HG03432 (cell line): ENCODE measurements around the gene SLIT1.

Experiments used
- ATAC-seq: cut with Tn5 transposase; IDR thresholded peaks from one replicate; pipeline ENCODE4 v1.9.1; 2021; ENCODE audit warnings: mild to moderate bottlenecking, moderate library complexity; ENCODE audit not compliant: unreplicated experiment

SLIT1 gene

GRCh38 chr10:97066877-97067555, 118.7 kb downstream of the SLIT1 start:
- ATAC-seq = no peak

- no peak for ATAC-seq
Measured at GRCh38 chr10:97065686-97066660, 119.8 kb downstream of the SLIT1 start.

DNA sequence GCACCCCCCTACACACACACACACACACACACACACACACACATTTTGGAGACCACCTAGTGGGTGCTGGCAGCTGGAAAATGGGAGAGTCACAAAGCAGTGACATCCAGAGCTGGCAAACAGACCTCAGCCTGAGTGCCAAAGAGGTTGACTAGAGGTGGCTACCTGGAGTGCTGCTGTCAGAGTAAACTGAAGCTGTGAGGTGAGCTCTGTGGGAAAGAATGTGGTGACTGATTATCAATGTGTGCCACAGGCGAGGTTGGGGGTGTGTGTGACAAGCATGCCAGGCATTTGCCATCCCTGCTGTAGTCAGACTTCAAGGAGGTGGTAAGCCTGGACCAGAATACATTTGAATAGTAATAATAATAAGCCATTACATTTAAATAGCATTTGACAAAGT, 120.6 kb downstream of the SLIT1 start:
- no peak for ATAC-seq

DNA sequence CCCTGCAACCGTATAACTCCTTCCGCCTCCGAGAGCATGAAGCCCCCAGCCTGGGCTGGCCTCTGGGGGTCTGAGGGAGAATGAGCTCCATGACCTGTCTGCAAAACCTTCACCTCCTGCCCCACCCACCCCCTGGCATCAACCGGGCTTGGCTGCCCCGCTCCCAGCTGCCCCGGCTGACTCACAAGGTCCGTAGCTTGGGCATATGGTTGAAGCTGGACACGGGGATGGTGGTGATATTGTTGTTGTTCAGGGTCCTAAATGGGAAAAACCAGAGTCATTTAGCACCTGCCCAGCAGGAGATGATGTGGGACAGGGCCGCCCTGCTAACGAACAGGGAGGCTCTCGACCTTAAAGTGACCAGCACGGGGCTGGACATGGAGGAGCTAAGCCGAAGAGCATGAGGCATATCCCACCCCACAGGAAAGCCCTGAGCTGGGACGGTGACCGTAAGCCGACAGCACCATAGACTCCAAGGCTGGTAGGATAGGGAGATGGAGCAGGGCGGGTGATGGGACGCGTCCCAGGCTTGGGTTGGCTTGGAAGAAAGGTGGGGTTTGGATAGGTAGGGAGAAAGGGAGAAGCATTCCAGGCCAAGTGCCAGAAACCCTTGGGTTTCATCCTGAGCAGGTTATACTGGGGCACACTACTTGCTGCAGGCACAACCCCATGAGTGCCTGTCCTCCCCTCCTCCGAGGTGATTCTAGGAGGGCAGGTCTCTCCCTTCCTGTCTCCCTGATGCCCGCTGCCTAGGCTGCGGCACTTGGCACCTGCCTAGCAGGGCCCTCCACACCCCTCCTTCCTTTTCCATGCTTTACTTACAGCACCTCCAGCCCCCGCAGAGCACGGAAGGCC, 121.5 kb downstream of the SLIT1 start:
- ATAC-seq = no peak

DNA sequence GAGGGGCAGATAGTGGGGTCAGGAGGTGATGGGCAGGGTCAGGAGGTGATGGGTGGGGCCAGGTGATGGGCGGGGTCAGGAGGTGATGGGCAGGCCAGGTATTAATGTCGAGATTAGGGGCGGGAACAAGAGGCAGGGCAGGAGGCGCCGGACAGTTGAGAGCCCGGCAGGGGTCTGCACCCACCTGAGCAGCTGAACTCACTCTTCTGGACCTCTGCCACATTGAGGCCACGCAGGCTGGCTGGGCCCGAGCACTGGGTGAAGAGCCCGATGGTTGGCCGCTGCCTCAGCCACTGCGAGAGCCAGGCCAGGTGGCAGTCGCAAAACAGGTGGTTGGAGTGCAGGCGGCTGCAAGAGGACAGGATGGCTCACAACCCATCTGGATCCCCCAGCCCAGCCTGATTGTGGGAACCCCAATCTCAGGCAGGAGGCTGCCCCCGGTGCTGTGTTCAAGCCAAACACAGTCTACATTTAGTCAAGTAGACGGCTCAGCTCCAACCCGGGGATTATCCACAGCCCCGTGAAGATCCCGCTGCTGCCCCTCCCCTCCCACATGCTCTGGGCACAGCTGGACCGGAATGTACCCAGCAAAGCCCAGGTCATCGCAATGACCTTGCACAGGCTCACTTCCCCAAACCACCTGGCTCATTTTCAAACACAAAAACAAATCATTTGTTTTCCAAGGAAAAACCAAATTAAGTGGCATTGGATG, 122.3 kb downstream of the SLIT1 start:
- ATAC-seq = no peak

GRCh38 chr10:97062456-97062855, 123.3 kb downstream of the SLIT1 start:
- no peak for ATAC-seq

DNA sequence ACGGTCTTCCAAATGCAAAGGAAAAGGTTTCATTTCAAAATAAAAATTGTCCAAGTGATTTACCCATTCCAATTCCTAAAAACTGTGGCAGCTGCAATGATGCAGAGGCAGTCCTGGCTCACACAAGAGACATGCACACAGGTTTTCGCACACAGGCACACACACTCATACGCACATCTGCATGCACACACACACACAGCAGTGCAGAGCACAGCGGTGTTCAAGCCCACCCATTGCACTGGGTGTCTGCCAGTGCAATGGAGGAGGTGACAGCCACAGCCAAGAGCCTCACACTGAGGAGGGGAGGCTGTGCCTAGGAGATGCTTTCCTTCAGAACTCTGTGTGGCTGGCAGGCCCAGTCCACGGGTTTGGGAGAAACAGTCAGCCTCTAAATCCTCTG, 123.7 kb downstream of the SLIT1 start:
- no peak for ATAC-seq

DNA sequence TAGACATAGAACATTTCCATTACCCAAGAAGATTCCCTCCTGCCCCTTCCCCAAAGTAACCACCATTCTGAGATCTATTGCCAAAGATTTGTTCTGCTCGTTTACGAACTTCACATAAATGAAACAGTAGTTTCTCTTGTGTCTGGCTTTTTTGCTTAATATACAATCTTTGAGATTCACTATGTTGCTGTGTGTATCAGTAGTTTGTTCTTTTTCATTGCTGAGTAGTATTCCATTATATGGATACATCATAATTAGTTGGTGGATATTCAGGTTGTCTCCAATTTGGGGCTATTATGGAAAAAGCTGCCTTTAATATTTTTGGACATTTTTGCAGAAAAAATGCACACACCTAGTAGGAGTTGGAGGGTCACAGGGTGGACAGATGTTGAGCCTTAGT, 124.3 kb downstream of the SLIT1 start:
- no peak for ATAC-seq

- ATAC-seq = no peak
Measured at GRCh38 chr10:97060441-97061084, 125.2 kb downstream of the SLIT1 start.

DNA sequence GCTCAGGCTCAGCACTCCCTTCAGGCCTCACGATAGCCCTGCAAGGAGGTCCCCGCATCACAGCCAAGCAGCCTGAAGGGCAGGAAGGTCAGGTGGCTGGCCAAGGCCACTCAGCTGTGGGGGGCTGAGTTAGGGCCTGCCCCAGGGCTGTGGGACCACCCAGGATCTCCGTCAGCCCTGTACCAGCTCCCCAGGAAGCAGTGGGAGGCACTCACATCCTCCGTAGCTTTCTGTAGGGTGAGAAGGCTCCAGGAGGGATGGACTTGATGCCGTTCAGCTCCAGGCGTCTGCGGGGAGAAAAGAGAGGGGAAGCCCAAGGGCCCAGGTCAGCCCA, 125.9 kb downstream of the SLIT1 start:
- no peak for ATAC-seq

DNA sequence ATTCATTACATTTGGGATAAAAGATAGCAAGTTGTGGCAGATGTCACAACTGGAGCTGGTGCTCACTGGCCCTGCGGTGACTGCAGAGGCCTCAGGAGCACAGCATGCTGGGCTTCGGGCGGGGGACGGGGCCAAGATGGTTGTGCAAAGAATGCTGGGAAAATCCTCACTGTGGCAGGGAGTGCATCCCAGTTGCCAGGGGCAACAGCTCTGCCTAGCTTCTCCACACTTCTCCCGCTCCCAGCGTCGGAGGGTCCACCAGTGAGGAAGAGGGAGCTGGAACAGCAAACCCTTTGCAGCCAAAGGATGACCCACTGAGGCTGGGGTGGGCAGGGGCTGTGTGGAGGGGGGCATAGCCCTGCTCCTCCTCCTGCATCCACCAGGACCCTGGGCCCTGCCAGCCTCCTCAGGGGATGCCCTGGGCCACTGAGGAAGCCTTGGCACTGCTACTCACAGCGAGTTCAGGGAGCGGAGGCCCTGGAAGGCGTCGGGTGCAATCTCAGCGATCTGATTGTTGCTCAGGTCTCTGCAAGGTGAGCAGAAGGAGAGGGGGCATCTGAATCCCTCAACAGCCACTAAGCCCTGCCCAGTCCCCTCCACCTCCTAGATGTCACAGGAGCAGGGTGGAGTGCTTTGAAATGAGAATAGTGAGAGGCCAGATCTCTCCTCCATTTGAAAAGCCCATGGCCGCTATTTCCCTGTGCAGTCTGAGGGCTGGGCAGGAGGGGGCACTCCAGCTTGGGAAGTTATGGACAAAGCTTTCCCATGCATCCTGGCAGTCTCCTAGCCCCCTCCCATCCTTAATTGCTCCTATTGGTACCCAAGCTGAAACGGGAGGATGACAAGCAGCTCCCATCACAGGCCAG, 126.5 kb downstream of the SLIT1 start:
- ATAC-seq = no peak

DNA sequence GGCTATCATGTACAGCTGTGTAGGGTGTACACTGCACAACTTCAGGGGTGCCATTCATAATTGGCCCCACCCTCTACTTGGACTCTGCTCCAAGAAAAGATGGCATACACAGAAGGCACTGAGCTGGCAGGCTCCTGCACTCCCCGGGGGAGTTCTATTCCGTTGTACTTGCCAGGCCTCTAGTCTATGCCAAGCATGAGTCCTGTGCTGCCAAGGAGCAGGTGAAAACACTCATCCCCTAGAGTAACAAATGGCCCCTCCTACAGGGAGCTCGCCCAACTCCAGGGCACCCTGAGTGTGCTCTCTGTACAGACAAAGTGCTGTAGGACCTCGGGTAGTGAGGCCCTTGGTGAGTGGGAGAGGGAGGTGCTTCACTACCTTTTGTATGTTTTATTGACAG, 127.2 kb downstream of the SLIT1 start:
- no peak for ATAC-seq

GRCh38 chr10:97057491-97058235, 128.1 kb downstream of the SLIT1 start:
- ATAC-seq = no peak

DNA sequence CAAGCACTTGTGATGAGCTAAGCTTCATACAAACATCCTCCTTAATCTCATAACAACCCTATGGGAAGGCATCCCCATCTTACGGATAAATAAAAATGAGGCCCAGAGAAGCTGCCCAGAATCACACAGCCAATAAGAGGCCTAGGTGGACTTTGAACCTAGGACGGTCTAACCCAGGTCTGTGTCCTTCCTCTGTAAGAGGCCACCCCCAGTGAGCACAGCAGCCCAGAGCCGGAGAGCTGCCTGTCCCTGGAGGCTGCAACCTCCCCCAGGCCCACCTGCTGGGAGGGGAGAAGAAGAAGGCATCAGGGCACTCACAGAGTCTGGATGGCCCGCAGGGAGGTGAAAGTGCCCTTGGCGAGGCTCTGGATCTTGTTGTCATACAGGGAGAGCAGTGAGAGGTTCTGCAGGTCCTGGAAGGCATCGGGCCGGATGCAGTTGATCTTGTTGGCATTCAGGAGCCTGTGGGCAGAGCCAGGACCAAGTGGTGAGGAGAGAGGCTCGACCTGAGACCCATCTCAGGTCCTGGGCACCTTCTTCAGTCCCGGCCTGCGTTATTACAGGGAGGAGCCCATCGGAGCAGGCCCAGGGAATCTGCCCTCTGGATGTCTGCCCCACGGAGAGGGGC, 129.6 kb downstream of the SLIT1 start:
- ATAC-seq = no peak

- ATAC-seq = no peak
Measured at GRCh38 chr10:97053276-97053675, 132.5 kb downstream of the SLIT1 start.

- ATAC-seq = no peak
Measured at GRCh38 chr10:97050956-97051496, 134.7 kb downstream of the SLIT1 start.

DNA sequence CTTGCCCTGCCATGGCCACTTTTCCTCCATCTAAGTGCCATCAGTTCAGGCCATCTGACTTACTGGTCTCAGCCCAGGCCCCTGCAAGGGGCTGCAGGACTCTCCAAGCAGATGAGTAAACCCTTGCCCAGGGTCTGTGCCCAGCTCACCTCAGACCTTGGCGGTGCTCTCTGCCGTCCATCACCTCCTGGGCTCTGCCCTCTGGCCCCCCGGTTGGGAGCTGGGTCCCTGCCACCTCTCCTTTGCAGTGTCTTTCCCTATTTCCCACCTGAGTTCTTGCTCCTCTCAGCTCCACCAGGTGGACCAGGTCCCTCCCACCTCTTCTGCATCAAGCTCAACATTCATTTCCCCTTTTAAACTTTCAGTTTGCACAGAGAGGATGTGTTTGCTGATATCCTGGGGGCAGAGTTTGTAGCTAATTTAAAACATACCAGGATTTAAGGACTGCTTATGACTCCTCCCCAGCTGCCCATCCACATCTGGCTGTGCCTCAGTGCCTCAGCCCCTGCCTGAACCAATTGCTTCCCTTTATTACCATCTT, 135.5 kb downstream of the SLIT1 start:
- no peak for ATAC-seq

GRCh38 chr10:97049670-97050069, 136.1 kb downstream of the SLIT1 start:
- no peak for ATAC-seq
